ENCODE results near the gene SERPINB8.

Gene SERPINB8

GRCh38 chr18:63949068-63949737 lies 20.7 kb upstream of the SERPINB8 start, which contains the start of gene HMSD:
Gene HMSD, plus strand, starts transcription at chr18:63949301. Its CDS starts 4,155 bp downstream, at chr18:63953456.
- peak within 1 kb of the TSS; percentile 72 for H3K4me3 ChIP-seq (ENCODE audit: low read length)
- TF ChIP-seq EZH2phosphoT487 (IDR thresholded peaks at IDR 0.05; ENCODE audit: borderline replicate concordance, low read length): peak; percentile 52; the same call in 1 of the 2 replicates
- TF ChIP-seq CTCF (IDR thresholded peaks at IDR 0.05; ENCODE audit: low read depth, low read length, poor library complexity, severe bottlenecking): peak; percentile 47

GRCh38 chr18:63951302-63951705 lies 18.6 kb upstream of the SERPINB8 start:
- H3K4me2 ChIP-seq (ENCODE audit: low read length): no peak overlapping the region
- no peaks in the 10 kb centered on the region for H3K79me2 ChIP-seq (ENCODE audit: control insufficient read depth, low read length)
- no peaks in the 10 kb centered on the region for H3F3A ChIP-seq (ENCODE audit: control insufficient read depth, insufficient read depth)
- no peaks in the 10 kb centered on the region for H3K36me3 ChIP-seq (ENCODE audit: control insufficient read depth, low read length)
- no peaks in the 10 kb centered on the region for H3K9me3 ChIP-seq (ENCODE audit: control insufficient read depth, insufficient read depth, low read length)
- TF ChIP-seq CTCF (IDR thresholded peaks at IDR 0.05; ENCODE audit: low read depth, low read length, poor library complexity, severe bottlenecking) (no peak), EZH2phosphoT487 (IDR thresholded peaks at IDR 0.05; ENCODE audit: borderline replicate concordance, low read length) (no peak)
- peaks cover 13% of the 10 kb centered on the region for H3K27me3 ChIP-seq (ENCODE audit: control insufficient read depth, low read length)
- no peak overlapping the region for H3K27ac ChIP-seq (ENCODE audit: low read depth, low read length)
- H4K20me1 ChIP-seq (ENCODE audit: control insufficient read depth, insufficient read depth, low read depth, low read length): no peaks in the 10 kb centered on the region
- H3K9me2 ChIP-seq (replicated peaks; ENCODE audit: control insufficient read depth, low read length): no peaks in the 10 kb centered on the region
- no peak overlapping the region for H3K4me3 ChIP-seq (ENCODE audit: low read length)
- peaks cover 13% of the 10 kb centered on the region for H3K4me1 ChIP-seq (ENCODE audit: control insufficient read depth, low read length)

More at GRCh38 chr18:63949068-63949737, 20.7 kb upstream of the SERPINB8 start, which contains the start of gene HMSD:
- H3K9me2 ChIP-seq (replicated peaks; ENCODE audit: control insufficient read depth, low read length): no peaks in the 10 kb centered on the region
- H3K4me1 ChIP-seq (ENCODE audit: control insufficient read depth, low read length): peaks cover 13% of the 10 kb centered on the region
- H4K20me1 ChIP-seq (ENCODE audit: control insufficient read depth, insufficient read depth, low read depth, low read length): no peaks in the 10 kb centered on the region
- H3K27ac ChIP-seq (ENCODE audit: low read depth, low read length): no peak within 1 kb of the TSS
- H3K79me2 ChIP-seq (ENCODE audit: control insufficient read depth, low read length): no peaks in the 10 kb centered on the region
- peaks cover 13% of the 10 kb centered on the region for H3K27me3 ChIP-seq (ENCODE audit: control insufficient read depth, low read length)
- H3K36me3 ChIP-seq (ENCODE audit: control insufficient read depth, low read length): no peaks in the 10 kb centered on the region
- no peaks in the 10 kb centered on the region for H3F3A ChIP-seq (ENCODE audit: control insufficient read depth, insufficient read depth)
- H3K9me3 ChIP-seq (ENCODE audit: control insufficient read depth, insufficient read depth, low read length): no peaks in the 10 kb centered on the region
- peak within 1 kb of the TSS; percentile 72 for H3K4me2 ChIP-seq (ENCODE audit: low read length)

GRCh38 chr18:63953811-63954210 lies 16.1 kb upstream of the SERPINB8 start:
- Histone ChIP-seq H3K36me3 (ENCODE audit: control insufficient read depth, low read length) (no peaks in the 10 kb centered on the region), H3K9me2 (replicated peaks; ENCODE audit: control insufficient read depth, low read length) (no peaks in the 10 kb centered on the region), H3K4me2 (ENCODE audit: low read length) (no peak overlapping the region), H3K4me1 (ENCODE audit: control insufficient read depth, low read length) (peaks cover 9% of the 10 kb centered on the region), H3K79me2 (ENCODE audit: control insufficient read depth, low read length) (no peaks in the 10 kb centered on the region), H3K27ac (ENCODE audit: low read depth, low read length) (no peak overlapping the region), H3K9me3 (ENCODE audit: control insufficient read depth, insufficient read depth, low read length) (no peaks in the 10 kb centered on the region), H3K4me3 (ENCODE audit: low read length) (no peak overlapping the region), H3F3A (ENCODE audit: control insufficient read depth, insufficient read depth) (no peaks in the 10 kb centered on the region), H3K27me3 (ENCODE audit: control insufficient read depth, low read length) (peaks cover 8% of the 10 kb centered on the region), H4K20me1 (ENCODE audit: control insufficient read depth, insufficient read depth, low read depth, low read length) (no peaks in the 10 kb centered on the region)
- no peak for TF ChIP-seq CTCF (IDR thresholded peaks at IDR 0.05; ENCODE audit: low read depth, low read length, poor library complexity, severe bottlenecking)
- TF ChIP-seq EZH2phosphoT487 (IDR thresholded peaks at IDR 0.05; ENCODE audit: borderline replicate concordance, low read length): no peak

All from DOHH2 (cell line).